H1 (cell line): ENCODE results near the gene KLC4. TPM values are rescaled to one million over a fixed set of nuclear protein-coding genes. Genes with fewer than 3 reads are reported as not detected.

Source experiments
- ATF3 ChIP-seq: IDR thresholded peaks from 2 replicates; pipeline ENCODE4 v1.6.1; 2011; ENCODE audit warnings: low read depth, mild to moderate bottlenecking, low read length; ENCODE audit not compliant: insufficient read depth
- CEBPB ChIP-seq: IDR thresholded peaks from 2 replicates; pipeline ENCODE4 v1.6.1; 2012; ENCODE audit warnings: low read depth, low read length
- EP300 ChIP-seq, 2 experiments: IDR thresholded peaks; 1 replicate in 1 of 2; 2 replicates in 1 of 2; pipeline ENCODE4 v1.6.1; 2011 to 2012; ENCODE audit warnings: low read depth in 2 of 2, low read length in 2 of 2, mild to moderate bottlenecking in 2 of 2, borderline replicate concordance in 1 of 2, inconsistent platforms in 1 of 2, moderate library complexity in 1 of 2
- GABPA ChIP-seq: IDR thresholded peaks from 2 replicates; pipeline ENCODE4 v1.6.1; 2011; ENCODE audit warnings: mild to moderate bottlenecking, low read length, moderate library complexity, borderline replicate concordance; ENCODE audit not compliant: insufficient read depth
- HDAC2 ChIP-seq, 2 experiments: fragments of 300-600 bp in 1 of 2; sonication (generic) in 1 of 2; IDR thresholded peaks; 2 replicates each; pipeline ENCODE4 v1.6.1; 2011 to 2012; ENCODE audit warnings: low read depth in 2 of 2, low read length in 2 of 2, mild to moderate bottlenecking in 2 of 2, moderate library complexity in 2 of 2, borderline replicate concordance in 1 of 2, inconsistent platforms in 1 of 2
- KDM4A ChIP-seq: IDR thresholded peaks from one replicate; pipeline ENCODE4 v1.7.1; 2012; ENCODE audit warnings: low read depth, mild to moderate bottlenecking, moderate library complexity, low read length, inconsistent platforms; ENCODE audit not compliant: severe bottlenecking
- KDM5A ChIP-seq: fragments of 200-600 bp; IDR thresholded peaks from 2 replicates; pipeline ENCODE4 v1.7.1; 2012; ENCODE audit warnings: mild to moderate bottlenecking, low read length, inconsistent platforms, mixed read lengths
- POLR2AphosphoS5 ChIP-seq: IDR thresholded peaks from 2 replicates; pipeline ENCODE4 v1.6.1; 2011; ENCODE audit warnings: low read depth, low read length
- SRF ChIP-seq: IDR thresholded peaks from 2 replicates; pipeline ENCODE4 v1.6.1; 2011; ENCODE audit warnings: mild to moderate bottlenecking, low read depth, low read length, moderate library complexity
- polyA plus RNA-seq, 7 experiments: library from polyadenylated mRNA; depleted of rRNA in 3 of 7; stranded (reverse) in 5 of 7; unstranded in 2 of 7; fragments of >200 nt in 5 of 7; fragments of 200-250 nt in 2 of 7; gene quantifications; 1 replicate in 5 of 7; 2 replicates in 1 of 7; 4 replicates in 1 of 7; pipeline versions ENCODE4 v1.2.1 to v1.2.3, GENCODE V29; 2011 to 2013; ENCODE audit warnings: missing spikeins in 2 of 7, mixed read lengths in 2 of 7
- total RNA-seq: library from RNA; stranded (reverse); fragmentation: NEBNext Ultra II Directional; extraction: Animal tissue kit (Norgen Biotek cat#: 25700); gene quantifications from 2 replicates; pipeline ENCODE4 v1.2.1, GENCODE V29; 2021
- TF ChIP-seq, protein P1 (sequence below): fragments of 300-600 bp; sonication (generic); IDR thresholded peaks from 2 replicates; pipeline ENCODE4 v1.7.1; 2012; ENCODE audit warnings: low read length, moderate library complexity, mild to moderate bottlenecking, inconsistent platforms; ENCODE audit not compliant: insufficient replicate concordance

Gene KLC4
- total and polyA plus RNA-seq, 2 of the 8 experiments (the other 6 are each of a cell fraction or from before 2014, with no cell fraction given) = 15.7 to 28.5 TPM

GRCh38 chr6:43045371-43045930, 14.0 kb upstream of the KLC4 start (continued):
- TF ChIP-seq, protein P1, sequence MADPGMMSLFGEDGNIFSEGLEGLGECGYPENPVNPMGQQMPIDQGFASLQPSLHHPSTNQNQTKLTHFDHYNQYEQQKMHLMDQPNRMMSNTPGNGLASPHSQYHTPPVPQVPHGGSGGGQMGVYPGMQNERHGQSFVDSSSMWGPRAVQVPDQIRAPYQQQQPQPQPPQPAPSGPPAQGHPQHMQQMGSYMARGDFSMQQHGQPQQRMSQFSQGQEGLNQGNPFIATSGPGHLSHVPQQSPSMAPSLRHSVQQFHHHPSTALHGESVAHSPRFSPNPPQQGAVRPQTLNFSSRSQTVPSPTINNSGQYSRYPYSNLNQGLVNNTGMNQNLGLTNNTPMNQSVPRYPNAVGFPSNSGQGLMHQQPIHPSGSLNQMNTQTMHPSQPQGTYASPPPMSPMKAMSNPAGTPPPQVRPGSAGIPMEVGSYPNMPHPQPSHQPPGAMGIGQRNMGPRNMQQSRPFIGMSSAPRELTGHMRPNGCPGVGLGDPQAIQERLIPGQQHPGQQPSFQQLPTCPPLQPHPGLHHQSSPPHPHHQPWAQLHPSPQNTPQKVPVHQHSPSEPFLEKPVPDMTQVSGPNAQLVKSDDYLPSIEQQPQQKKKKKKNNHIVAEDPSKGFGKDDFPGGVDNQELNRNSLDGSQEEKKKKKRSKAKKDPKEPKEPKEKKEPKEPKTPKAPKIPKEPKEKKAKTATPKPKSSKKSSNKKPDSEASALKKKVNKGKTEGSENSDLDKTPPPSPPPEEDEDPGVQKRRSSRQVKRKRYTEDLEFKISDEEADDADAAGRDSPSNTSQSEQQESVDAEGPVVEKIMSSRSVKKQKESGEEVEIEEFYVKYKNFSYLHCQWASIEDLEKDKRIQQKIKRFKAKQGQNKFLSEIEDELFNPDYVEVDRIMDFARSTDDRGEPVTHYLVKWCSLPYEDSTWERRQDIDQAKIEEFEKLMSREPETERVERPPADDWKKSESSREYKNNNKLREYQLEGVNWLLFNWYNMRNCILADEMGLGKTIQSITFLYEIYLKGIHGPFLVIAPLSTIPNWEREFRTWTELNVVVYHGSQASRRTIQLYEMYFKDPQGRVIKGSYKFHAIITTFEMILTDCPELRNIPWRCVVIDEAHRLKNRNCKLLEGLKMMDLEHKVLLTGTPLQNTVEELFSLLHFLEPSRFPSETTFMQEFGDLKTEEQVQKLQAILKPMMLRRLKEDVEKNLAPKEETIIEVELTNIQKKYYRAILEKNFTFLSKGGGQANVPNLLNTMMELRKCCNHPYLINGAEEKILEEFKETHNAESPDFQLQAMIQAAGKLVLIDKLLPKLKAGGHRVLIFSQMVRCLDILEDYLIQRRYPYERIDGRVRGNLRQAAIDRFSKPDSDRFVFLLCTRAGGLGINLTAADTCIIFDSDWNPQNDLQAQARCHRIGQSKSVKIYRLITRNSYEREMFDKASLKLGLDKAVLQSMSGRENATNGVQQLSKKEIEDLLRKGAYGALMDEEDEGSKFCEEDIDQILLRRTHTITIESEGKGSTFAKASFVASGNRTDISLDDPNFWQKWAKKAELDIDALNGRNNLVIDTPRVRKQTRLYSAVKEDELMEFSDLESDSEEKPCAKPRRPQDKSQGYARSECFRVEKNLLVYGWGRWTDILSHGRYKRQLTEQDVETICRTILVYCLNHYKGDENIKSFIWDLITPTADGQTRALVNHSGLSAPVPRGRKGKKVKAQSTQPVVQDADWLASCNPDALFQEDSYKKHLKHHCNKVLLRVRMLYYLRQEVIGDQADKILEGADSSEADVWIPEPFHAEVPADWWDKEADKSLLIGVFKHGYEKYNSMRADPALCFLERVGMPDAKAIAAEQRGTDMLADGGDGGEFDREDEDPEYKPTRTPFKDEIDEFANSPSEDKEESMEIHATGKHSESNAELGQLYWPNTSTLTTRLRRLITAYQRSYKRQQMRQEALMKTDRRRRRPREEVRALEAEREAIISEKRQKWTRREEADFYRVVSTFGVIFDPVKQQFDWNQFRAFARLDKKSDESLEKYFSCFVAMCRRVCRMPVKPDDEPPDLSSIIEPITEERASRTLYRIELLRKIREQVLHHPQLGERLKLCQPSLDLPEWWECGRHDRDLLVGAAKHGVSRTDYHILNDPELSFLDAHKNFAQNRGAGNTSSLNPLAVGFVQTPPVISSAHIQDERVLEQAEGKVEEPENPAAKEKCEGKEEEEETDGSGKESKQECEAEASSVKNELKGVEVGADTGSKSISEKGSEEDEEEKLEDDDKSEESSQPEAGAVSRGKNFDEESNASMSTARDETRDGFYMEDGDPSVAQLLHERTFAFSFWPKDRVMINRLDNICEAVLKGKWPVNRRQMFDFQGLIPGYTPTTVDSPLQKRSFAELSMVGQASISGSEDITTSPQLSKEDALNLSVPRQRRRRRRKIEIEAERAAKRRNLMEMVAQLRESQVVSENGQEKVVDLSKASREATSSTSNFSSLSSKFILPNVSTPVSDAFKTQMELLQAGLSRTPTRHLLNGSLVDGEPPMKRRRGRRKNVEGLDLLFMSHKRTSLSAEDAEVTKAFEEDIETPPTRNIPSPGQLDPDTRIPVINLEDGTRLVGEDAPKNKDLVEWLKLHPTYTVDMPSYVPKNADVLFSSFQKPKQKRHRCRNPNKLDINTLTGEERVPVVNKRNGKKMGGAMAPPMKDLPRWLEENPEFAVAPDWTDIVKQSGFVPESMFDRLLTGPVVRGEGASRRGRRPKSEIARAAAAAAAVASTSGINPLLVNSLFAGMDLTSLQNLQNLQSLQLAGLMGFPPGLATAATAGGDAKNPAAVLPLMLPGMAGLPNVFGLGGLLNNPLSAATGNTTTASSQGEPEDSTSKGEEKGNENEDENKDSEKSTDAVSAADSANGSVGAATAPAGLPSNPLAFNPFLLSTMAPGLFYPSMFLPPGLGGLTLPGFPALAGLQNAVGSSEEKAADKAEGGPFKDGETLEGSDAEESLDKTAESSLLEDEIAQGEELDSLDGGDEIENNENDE = no peak
- TF ChIP-seq KDM5A = no peak
- no peak for TF ChIP-seq EP300 (IDR thresholded peaks at IDR 0.05; ENCODE audit: borderline replicate concordance in 1 of 2, low read depth in 2 of 2, low read length in 2 of 2)
- no peak for TF ChIP-seq CEBPB
- no peak for TF ChIP-seq POLR2AphosphoS5
- no peak for TF ChIP-seq ATF3
- TF ChIP-seq GABPA = no peak
- no peak for TF ChIP-seq HDAC2 (IDR thresholded peaks at IDR 0.05; ENCODE audit: borderline replicate concordance in 1 of 2, low read depth in 2 of 2, low read length in 2 of 2)
- TF ChIP-seq KDM4A = no peak
- TF ChIP-seq SRF = no peak
